Epithelial cell of esophagus (primary cell): ENCODE data around the gene FADS6.

Source experiments
- DNase-seq: peaks from one replicate; pipeline ENCODE4 v3.0.0; 2010; ENCODE audit warnings: low read depth
- H3K4me3 ChIP-seq: 2 replicates; pipeline ENCODE4 v1.5.1; 2011; ENCODE audit warnings: mild to moderate bottlenecking, low read length, control low read depth
- CTCF ChIP-seq: IDR thresholded peaks from 2 replicates; pipeline ENCODE4 v1.5.1; 2011; ENCODE audit warnings: low read depth, mild to moderate bottlenecking, low read length, control low read depth, inconsistent platforms; ENCODE audit not compliant: insufficient read depth; ENCODE audit errors: missing control alignments

The FADS6 gene

GRCh38 chr17:74854792-74855191, 38.6 kb downstream of the FADS6 start:
- H3K4me3 ChIP-seq = no peak overlapping the region
- DNase-seq = no peak
- TF ChIP-seq CTCF = no peak

DNA sequence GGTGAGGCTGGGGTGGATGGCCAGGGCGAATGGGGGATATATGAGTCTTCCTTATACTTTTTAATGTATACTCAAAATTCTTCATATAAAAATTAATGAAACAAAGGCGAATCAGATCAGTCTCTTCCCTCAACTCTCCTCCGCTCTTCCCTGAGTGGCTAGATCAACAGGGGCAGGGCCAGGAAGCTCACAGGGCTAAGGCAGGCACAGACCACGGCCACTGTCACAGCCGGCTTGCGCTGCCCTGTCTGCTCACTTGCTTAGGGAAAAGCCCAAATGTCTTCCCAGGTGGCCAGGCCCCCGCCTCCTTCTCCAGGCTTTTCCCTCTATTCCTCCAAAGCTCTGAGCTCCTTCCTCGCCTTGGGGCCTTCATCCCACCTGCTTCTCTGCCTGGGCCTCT, 39.8 kb downstream of the FADS6 start:
- no peak for DNase-seq
- no peak for TF ChIP-seq CTCF
- H3K4me3 ChIP-seq = no peak overlapping the region

DNA sequence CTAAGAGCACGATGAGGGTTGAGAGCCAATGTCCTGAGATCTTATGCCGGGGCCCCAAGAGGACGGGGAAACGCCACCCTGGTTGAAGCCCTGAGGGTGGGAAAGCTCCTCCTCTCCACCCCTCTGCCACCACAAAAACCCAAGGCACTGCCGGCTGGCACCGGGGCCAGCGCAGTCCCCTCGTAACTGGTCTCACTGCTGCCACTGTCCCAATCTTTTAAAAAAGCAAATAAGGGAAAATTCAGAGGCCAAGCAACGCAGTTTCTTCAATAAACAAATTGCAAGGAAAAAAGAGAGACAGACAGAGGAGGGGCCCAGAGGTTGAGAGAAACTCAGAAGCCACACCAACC, 40.4 kb downstream of the FADS6 start:
- no peak for DNase-seq
- no peak overlapping the region for H3K4me3 ChIP-seq
- no peak for TF ChIP-seq CTCF

DNA sequence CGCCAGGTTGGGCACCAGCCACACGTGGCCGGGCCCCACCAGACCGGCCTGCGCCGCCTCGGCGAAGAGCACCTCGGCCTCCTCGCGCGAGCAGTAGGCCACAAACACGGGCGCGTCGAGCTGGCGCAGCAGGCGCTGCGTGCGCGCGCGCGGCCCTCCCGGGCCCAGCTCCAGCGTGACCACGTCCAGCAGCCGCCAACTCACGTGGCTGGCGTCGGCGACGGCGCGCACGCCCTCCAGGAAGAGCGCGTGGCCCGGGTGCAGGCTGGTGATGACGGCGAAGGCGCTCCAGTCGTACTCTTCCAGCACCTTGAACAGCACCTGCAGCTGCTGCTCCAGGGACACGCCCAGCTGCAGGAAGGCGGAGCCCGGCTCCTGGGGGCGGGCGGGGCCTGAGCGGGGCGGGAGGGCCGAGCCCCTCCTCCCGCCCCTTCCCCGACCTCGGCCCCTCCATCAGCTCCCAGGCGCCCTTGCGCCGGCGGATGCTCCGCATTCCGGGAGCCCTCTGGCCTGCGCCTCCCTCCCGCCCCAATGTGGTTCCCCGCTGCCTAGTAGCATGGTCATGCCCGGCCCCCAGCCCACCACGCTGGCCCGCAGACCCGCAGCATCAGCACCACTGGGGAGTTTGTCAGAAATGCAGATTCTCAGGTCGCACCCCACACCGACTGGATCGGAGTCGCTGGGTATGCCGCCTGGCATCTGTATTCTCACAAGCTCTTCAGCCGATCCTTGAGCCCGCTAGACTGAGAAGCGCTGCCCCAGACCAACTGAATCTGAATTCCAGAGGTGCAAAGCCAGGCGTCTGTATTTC, 41.0 kb downstream of the FADS6 start:
- no peak for TF ChIP-seq CTCF
- DNase-seq = peak; percentile 69
- H3K4me3 ChIP-seq = no peak overlapping the region

DNA sequence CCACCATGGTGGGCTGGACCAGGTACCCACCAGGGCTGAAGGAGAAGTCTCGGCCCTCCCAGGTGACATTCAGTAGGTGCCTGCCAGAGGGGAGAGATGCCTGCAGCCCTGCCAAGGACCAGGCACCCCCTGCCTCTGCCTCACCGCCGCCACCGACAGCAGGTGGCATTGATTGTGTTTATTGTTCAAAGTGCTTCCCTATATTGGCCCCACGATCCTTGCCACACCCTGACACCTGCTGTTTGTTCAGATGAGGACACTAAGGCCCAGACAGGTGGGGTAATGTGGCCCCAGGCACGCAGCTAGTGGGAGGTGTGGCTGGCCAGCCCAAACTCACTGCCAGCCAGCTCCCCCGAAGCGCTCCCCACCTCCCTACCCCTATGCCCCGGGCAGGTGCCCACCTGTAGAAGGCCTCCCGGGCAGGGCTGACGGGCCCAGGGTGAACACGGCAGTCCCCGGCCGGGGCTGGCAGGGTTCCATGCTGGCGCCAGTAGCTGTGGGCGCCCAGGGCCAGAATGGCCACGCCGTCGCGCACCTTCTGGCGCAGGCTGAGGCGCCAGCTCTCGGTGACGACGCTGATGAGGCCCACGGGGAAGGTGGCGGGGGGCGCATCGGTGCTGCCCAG, 41.7 kb downstream of the FADS6 start:
- no peak for DNase-seq
- TF ChIP-seq CTCF = no peak
- H3K4me3 ChIP-seq = no peak overlapping the region

DNA sequence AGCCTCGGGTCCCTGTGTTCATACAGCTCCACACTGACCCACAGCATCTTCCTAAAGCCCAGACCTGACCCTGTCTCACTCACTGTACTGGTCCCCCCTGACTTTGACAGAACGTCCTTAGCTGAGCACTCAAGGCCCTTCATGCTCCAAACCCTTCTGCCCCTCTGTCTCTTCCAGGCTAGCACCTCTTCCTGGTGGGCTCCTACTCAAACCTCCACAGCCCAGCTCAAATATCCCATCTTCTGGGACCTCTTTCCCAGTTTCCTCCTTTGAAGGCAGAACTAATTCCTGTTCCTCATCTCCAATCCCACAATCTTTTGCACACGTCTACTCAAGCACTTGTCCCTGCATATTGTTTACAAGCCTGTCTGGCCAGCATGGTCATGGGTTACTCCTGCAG, 42.5 kb downstream of the FADS6 start:
- no peak for DNase-seq
- H3K4me3 ChIP-seq = no peak overlapping the region
- no peak for TF ChIP-seq CTCF

DNA sequence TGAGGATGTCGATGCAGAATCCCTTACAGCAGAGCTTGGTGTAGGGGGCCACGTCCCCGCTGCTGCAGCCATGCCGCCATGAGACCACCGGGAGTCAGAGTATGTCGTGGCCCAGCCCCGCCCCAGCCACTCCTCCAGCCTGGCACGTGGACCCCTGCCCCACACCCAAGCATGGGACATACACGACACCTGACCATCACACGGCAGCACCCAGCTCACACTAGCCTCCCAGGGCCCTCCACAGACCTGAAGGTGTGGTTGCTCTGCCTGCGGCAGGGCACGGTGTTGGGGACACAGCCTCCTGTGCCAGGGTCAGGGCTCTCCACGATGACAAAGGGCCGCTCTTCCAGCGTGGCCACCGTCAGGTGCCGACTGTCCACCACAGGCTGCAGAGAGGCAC, 43.1 kb downstream of the FADS6 start:
- no peak overlapping the region for H3K4me3 ChIP-seq
- TF ChIP-seq CTCF = no peak
- DNase-seq = no peak
